GM23338 (cell line): Measurements from ENCODE around the gene ABCF2. TPM values are rescaled to one million over a fixed set of nuclear protein-coding genes. Genes with fewer than 3 reads are reported as not detected.

Source experiments
- ATAC-seq: fragments of 200-7000 bp; cut with Tn5 transposase; 3 replicates; pipeline ENCODE4 v1.9.1; 2020
- DNase-seq: peaks from one replicate; pipeline ENCODE4 v3.0.0-alpha.2; 2015; ENCODE audit warnings: low spot score
- H2AFZ ChIP-seq: fragments of 200-600 bp; sonication (generic); 2 replicates; pipeline ENCODE4 v1.8.0; 2016; ENCODE audit warnings: antibody characterized with exemption, mild to moderate bottlenecking, moderate library complexity
- H3F3A ChIP-seq: fragments of 200-600 bp; sonication (generic); replicated peaks from 2 replicates; pipeline ENCODE4 v1.8.0; 2017; ENCODE audit warnings: antibody characterized with exemption, mixed run types, low read depth
- H3K27ac ChIP-seq: fragments of 200-600 bp; sonication (generic); 2 replicates; pipeline ENCODE4 v1.6.1; 2016; ENCODE audit warnings: low read depth
- H3K27me3 ChIP-seq: fragments of 200-600 bp; sonication (generic); 2 replicates; pipeline ENCODE4 v1.8.0; 2016; ENCODE audit warnings: mild to moderate bottlenecking, mixed run types, moderate library complexity; ENCODE audit not compliant: insufficient read depth
- H3K36me3 ChIP-seq: fragments of 200-600 bp; sonication (generic); 2 replicates; pipeline ENCODE4 v1.8.0; 2016; ENCODE audit warnings: mild to moderate bottlenecking; ENCODE audit not compliant: insufficient read depth
- H3K4me1 ChIP-seq: fragments of 200-600 bp; sonication (generic); 2 replicates; pipeline ENCODE4 v1.8.0; 2016; ENCODE audit warnings: mild to moderate bottlenecking, moderate library complexity; ENCODE audit not compliant: insufficient read depth
- H3K4me2 ChIP-seq: fragments of 200-600 bp; sonication (generic); 2 replicates; pipeline ENCODE4 v1.7.1; 2017; ENCODE audit warnings: mixed run types
- H3K4me3 ChIP-seq: fragments of 200-600 bp; sonication (generic); 2 replicates; pipeline ENCODE4 v1.6.1; 2016; ENCODE audit warnings: mixed run types
- H3K79me2 ChIP-seq: fragments of 200-600 bp; sonication (generic); replicated peaks from 2 replicates; pipeline ENCODE4 v1.8.0; 2017; ENCODE audit warnings: mild to moderate bottlenecking; ENCODE audit not compliant: insufficient read depth
- H3K9me2 ChIP-seq: fragments of 200-600 bp; sonication (generic); 2 replicates; pipeline ENCODE4 v1.8.0; 2017; ENCODE audit not compliant: insufficient read depth
- H4K20me1 ChIP-seq: fragments of 200-600 bp; sonication (generic); replicated peaks from 2 replicates; pipeline ENCODE4 v1.8.0; 2017; ENCODE audit warnings: mild to moderate bottlenecking; ENCODE audit not compliant: insufficient read depth
- H3K27ac Mint-ChIP-seq: 2 replicates; pipeline ENCODE4 v1.8.0; 2020; ENCODE audit warnings: inconsistent platforms, mild to moderate bottlenecking, moderate library complexity, mixed read lengths
- H3K27me3 Mint-ChIP-seq: 3 replicates; pipeline ENCODE4 v1.8.0; 2022; ENCODE audit warnings: low read depth, mild to moderate bottlenecking, moderate library complexity, mixed read lengths, inconsistent platforms; ENCODE audit not compliant: insufficient read depth, poor library complexity
- H3K36me3 Mint-ChIP-seq: 3 replicates; pipeline ENCODE4 v1.8.0; 2021; ENCODE audit warnings: low read depth, mild to moderate bottlenecking, inconsistent platforms, moderate library complexity, mixed read lengths
- H3K4me1 Mint-ChIP-seq: 3 replicates; pipeline ENCODE4 v1.8.0; 2020; ENCODE audit warnings: mild to moderate bottlenecking, inconsistent platforms, mixed read lengths
- H3K4me3 Mint-ChIP-seq: 3 replicates; pipeline ENCODE4 v1.8.0; 2021; ENCODE audit warnings: moderate library complexity, mild to moderate bottlenecking, inconsistent platforms, mixed read lengths
- H3K9me3 Mint-ChIP-seq: 3 replicates; pipeline ENCODE4 v1.8.0; 2020; ENCODE audit warnings: moderate library complexity, mild to moderate bottlenecking, inconsistent platforms, mixed read lengths
- CREB1 ChIP-seq: fragments of 250-450 bp; sonication (Bioruptor Pico); IDR thresholded peaks from 2 replicates; pipeline ENCODE4 v1.5.0; 2020; ENCODE audit warnings: low read depth, mild to moderate bottlenecking, moderate library complexity
- CTCF ChIP-seq, 2 experiments: fragments of 200-600 bp in 1 of 2; sonication (generic) in 1 of 2; conservative IDR thresholded peaks; 2 replicates each; pipeline versions ENCODE4 v1.5.1 to v1.6.1; 2016 to 2017; ENCODE audit warnings: antibody characterized with exemption in 2 of 2, low read depth in 2 of 2, mild to moderate bottlenecking in 2 of 2, moderate library complexity in 1 of 2
- ETS1 ChIP-seq: IDR thresholded peaks from 2 replicates; pipeline ENCODE4 v1.6.1; 2016; ENCODE audit warnings: antibody characterized with exemption
- EZH2 ChIP-seq: fragments of 200-600 bp; sonication (generic); IDR thresholded peaks from one replicate; pipeline ENCODE4 v1.8.0; 2017; ENCODE audit warnings: antibody characterized with exemption, mild to moderate bottlenecking, low read depth; ENCODE audit not compliant: unreplicated experiment
- EZH2phosphoT487 ChIP-seq: fragments of 200-600 bp; sonication (generic); IDR thresholded peaks from one replicate; pipeline ENCODE4 v1.8.1; 2018; ENCODE audit warnings: antibody characterized with exemption; ENCODE audit not compliant: unreplicated experiment
- JUNB ChIP-seq: IDR thresholded peaks from one replicate; pipeline ENCODE4 v1.6.1; 2016; ENCODE audit warnings: antibody characterized with exemption; ENCODE audit not compliant: unreplicated experiment
- NANOG ChIP-seq: IDR thresholded peaks from 2 replicates; pipeline ENCODE4 v1.6.1; 2016; ENCODE audit warnings: antibody characterized with exemption, borderline replicate concordance
- POLR2AphosphoS5 ChIP-seq: IDR thresholded peaks from 2 replicates; pipeline ENCODE4 v1.6.1; 2016; ENCODE audit warnings: antibody characterized with exemption, low read depth
- REST ChIP-seq: IDR thresholded peaks from one replicate; pipeline ENCODE4 v1.6.1; 2018; ENCODE audit warnings: antibody characterized with exemption; ENCODE audit not compliant: unreplicated experiment
- STAT1 ChIP-seq: IDR thresholded peaks from one replicate; pipeline ENCODE4 v1.6.1; 2016; ENCODE audit warnings: antibody characterized with exemption; ENCODE audit not compliant: unreplicated experiment
- ZNF114 ChIP-seq: fragments of 250-450 bp; sonication (Bioruptor Pico); IDR thresholded peaks from 2 replicates; pipeline ENCODE4 v1.5.0; 2020; ENCODE audit warnings: mild to moderate bottlenecking, moderate library complexity
- ZNF331 ChIP-seq: fragments of 250-450 bp; sonication (Bioruptor Pico); IDR thresholded peaks from 2 replicates; pipeline ENCODE4 v1.5.0; 2020; ENCODE audit warnings: low read depth, mild to moderate bottlenecking, moderate library complexity
- ZNF462 ChIP-seq: fragments of 250-450 bp; sonication (Bioruptor Pico); IDR thresholded peaks from 2 replicates; pipeline ENCODE4 v1.5.0; 2020; ENCODE audit warnings: mild to moderate bottlenecking, moderate library complexity
- polyA plus RNA-seq: library from polyadenylated mRNA; unstranded; fragments of >200 nt; fragmentation: Nextera tagmentation; extraction: Ambion mirVana; gene quantifications from 2 replicates; pipeline ENCODE4 v1.2.1, GENCODE V29; 2016
- total RNA-seq: library from RNA; depleted of rRNA; stranded (reverse); fragments of >200 nt; shearing (Covaris generic); gene quantifications from 2 replicates; pipeline ENCODE4 v1.2.3, GENCODE V29; 2014

Gene ABCF2
- total and polyA plus RNA-seq, 2 experiments from 2014 or later, result 18.7 to 58.7 TPM

GRCh38 chr7:151249732-151250072 lies 22.7 kb upstream of the ABCF2 start:
- H3K27ac ChIP-seq, result no peak overlapping the region
- Mint-ChIP-seq H3K27me3 (peaks cover 78% of the 10 kb centered on the region), H3K4me3 (peak overlapping the region; percentile 81), H3K27ac (no peak overlapping the region), H3K36me3 (no peaks in the 10 kb centered on the region; the same call in 2 of the 3 replicates), H3K4me1 (peaks cover 61% of the 10 kb centered on the region), H3K9me3 (no peaks in the 10 kb centered on the region; the same call in 2 of the 3 replicates)
- no peaks in the 10 kb centered on the region for H3K36me3 ChIP-seq
- H3K4me2 ChIP-seq, result peak overlapping the region; percentile 86
- H3K79me2 ChIP-seq, result no peaks in the 10 kb centered on the region
- H3K4me3 ChIP-seq, result peak overlapping the region; percentile 59
- no peak overlapping the region for H2AFZ ChIP-seq
- peaks cover 41% of the 10 kb centered on the region for H3K4me1 ChIP-seq
- TF ChIP-seq JUNB, result no peak
- no peak for TF ChIP-seq EZH2
- no peak for TF ChIP-seq REST
- no peak for TF ChIP-seq ZNF114 (CRISPR knock-in tag)
- no peak for TF ChIP-seq CREB1 (CRISPR knock-in tag)
- TF ChIP-seq CTCF (conservative IDR thresholded peaks at IDR 0.05; ENCODE audit: low read depth in 2 of 2), result no peak
- TF ChIP-seq EZH2phosphoT487, result no peak
- TF ChIP-seq NANOG, result no peak
- no peak for TF ChIP-seq ETS1
- TF ChIP-seq POLR2AphosphoS5, result no peak
- no peak for TF ChIP-seq ZNF462 (CRISPR knock-in tag)
- no peak for TF ChIP-seq ZNF331 (CRISPR knock-in tag)
- TF ChIP-seq STAT1, result no peak
- H3F3A ChIP-seq, result peaks cover 10% of the 10 kb centered on the region
- H3K27me3 ChIP-seq, result peaks cover 89% of the 10 kb centered on the region
- no peaks in the 10 kb centered on the region for H3K9me2 ChIP-seq
- DNase-seq (peak; percentile 80), ATAC-seq (peak; percentile 5; the same call in 2 of the 3 replicates)
- H4K20me1 ChIP-seq, result no peaks in the 10 kb centered on the region
